NCI-H1105 (cell line): ENCODE data around the gene SLC22A23.

Experiments
- DNase-seq: peaks from one replicate; lab custom pipeline; 2025; lab: John Stamatoyannopoulos, UW

SLC22A23 gene

GRCh38 chr6:3444276-3445088 is 12.4 kb downstream of the SLC22A23 start:
- no peak for DNase-seq

GRCh38 chr6:3443221-3443515 is 13.7 kb downstream of the SLC22A23 start:
- DNase-seq: no peak

DNA sequence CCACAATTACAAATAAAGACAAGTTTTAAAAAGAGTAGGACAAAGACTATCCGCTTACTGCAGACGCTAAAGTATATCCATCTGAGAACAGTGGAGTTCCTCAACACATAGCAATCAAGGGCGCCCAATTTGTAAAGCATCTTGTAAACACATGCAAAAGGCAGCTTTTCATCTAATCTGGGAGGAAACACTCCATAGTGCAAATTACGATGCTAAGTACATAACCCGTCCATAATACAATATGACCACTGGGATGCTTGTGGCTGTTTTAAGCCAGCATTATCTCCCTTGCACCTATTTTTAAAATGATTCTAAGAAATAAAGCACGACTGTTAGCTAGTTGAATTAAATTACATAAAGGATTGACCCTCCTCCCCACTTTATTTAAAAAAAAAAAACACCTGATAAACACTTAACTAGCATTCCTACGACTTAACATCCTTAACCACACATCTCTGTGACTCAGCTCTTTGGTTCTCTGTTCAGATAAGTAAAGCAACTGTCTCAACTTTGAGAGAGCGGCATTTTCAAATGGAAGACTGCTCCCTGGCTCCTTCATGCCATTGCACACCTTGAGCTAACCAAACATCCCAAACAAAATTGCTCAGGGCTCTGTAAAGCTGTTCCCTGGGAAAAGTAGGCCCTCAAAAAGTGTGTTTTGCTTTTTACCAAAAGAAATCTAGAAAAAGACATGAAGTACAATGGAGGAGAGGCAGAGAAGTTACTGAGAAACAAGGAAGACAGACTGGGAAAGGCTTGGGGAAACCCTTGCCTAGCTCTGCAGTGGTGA is 14.2 kb downstream of the SLC22A23 start:
- DNase-seq: no peak

DNA sequence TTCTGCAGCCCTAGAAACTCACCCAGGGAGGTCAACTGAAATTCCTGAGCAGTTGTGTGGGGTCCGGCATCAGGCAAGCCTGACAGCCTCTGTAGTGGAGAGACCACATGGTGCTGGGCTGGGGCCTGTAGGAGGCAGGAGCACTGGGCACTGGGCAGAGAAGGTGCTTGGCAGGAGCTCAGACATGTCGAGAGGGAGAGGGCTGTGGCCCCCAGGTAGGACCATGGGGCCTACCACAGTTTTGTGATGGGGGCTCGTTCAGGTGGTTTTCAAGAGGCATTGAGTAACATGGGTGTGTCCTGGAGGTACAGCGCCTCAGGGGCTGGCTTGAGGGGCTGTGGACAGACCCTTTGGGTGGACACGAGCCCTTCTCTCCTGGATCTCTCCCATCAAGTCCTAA is 15.9 kb downstream of the SLC22A23 start:
- no peak for DNase-seq

- DNase-seq: no peak
Observed at GRCh38 chr6:3439961-3440360, 16.9 kb downstream of the SLC22A23 start.

GRCh38 chr6:3438190-3439167 is 18.4 kb downstream of the SLC22A23 start:
- peak; percentile 46 for DNase-seq

DNA sequence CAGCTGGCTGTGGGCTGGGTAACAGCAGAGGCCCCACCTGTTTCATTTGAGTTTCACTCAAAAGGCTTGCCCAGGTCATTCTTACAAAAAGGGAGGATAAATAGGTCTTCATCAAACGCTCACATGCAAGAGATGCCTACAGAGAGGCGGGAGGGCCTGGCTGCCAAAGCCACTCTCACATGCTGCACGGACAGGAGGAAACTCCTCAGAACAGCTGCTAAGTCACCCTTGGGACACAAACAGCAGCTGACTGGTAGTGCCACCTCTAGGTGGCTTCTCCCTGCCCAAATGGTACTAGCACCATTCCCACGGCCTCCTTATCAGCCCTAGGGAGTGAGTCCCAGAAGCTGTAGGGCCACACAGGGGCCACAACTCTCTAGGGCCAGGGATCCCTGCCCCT is 23.8 kb downstream of the SLC22A23 start:
- DNase-seq: no peak

- DNase-seq: no peak
Observed at GRCh38 chr6:3432416-3432815, 24.4 kb downstream of the SLC22A23 start.

DNA sequence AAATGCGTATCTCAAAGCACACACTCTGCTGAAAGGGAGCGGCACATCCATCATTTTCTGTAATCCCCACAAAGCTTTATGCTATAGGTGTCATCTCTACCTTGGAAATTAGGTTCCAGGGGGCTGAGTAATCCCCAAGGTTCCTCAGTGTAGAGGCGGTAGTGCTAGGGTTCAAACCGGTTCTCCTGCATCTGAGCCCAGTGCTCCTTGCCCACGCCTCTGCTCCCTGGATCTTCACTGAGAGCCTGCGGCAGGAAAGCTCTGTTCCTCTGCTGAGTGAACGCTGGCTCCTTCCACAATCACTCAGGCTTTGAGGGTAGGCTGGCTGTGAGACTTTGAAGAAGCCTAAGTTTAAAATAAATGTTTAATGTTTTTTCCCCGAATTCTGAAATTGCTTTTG is 24.9 kb downstream of the SLC22A23 start:
- no peak for DNase-seq

GRCh38 chr6:3429211-3429610 is 27.6 kb downstream of the SLC22A23 start:
- no peak for DNase-seq

GRCh38 chr6:3428700-3429099 is 28.1 kb downstream of the SLC22A23 start:
- no peak for DNase-seq

GRCh38 chr6:3428247-3428646 is 28.6 kb downstream of the SLC22A23 start:
- DNase-seq: no peak

DNA sequence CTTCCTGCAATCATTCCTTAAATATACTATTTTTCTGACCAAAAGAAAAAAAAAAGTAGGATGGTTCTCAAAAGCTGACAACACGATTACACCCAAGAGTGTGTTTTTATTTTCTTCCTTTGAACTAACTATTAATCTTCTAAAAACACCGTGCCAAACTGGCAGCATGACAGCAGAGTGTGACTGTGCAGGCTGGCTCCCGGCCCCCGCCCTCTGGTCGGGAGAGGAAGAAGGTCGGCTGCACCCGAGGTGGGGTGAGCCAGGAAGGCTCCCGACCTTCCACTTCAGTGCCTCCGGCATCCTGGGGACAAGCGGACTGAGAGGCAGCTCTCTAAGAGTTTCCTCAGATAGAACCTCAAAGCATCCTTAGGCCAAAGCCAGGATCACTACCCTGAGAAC is 29.2 kb downstream of the SLC22A23 start:
- no peak for DNase-seq

GRCh38 chr6:3426927-3427686 is 29.7 kb downstream of the SLC22A23 start:
- DNase-seq: no peak

GRCh38 chr6:3426091-3426926 is 30.5 kb downstream of the SLC22A23 start:
- no peak for DNase-seq

GRCh38 chr6:3425574-3425973 is 31.3 kb downstream of the SLC22A23 start:
- no peak for DNase-seq

GRCh38 chr6:3424185-3424927 is 32.5 kb downstream of the SLC22A23 start:
- no peak for DNase-seq

DNA sequence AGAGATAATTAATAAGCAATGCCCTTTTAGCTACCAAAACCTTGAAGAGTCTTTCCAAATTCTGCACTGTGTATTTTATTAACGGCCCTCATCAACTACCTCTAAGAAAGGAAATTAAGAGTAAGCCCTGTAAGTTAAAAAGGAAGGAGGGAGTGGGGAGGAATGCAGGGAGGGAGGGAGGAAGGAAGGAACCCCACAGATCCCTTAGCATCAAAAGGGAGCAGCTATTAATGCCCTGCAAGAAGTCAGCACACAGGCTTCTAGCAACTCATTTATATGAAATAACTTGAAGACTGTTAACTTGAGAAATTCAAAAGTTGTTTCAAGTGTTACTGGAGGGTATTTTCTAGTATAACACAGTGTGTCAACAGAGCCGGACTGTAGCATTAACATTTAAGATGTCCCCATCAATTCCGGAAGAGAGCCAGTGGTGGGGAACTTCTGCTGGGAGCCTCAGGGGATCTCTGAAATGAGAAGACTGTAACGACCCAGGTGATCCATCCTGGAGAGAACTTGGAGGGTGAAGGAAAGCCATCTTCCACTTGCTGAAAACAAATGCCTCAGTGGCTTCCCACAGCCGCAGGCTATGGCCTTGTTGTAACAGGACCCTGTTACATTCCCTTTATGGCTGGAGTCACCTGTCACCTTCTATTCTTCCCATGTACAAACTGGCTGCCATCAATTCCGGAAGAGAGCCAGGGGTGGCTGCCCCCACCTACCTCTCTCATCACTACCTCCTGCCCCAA is 33.2 kb downstream of the SLC22A23 start:
- no peak for DNase-seq

- peak; percentile 30 for DNase-seq
Observed at GRCh38 chr6:3422435-3423070, 34.3 kb downstream of the SLC22A23 start.
